Measurements from ENCODE around the gene LIN28B. TPM values are rescaled to one million over a fixed set of nuclear protein-coding genes. Genes with fewer than 3 reads are reported as not detected.
"Not testable (repeated sequence)": the region's sequence is repeated elsewhere in the genome, so short reads cannot be mapped to it uniquely, and the experiment has no call there.

Gene LIN28B
- polyA plus RNA-seq, 2 of the 4 experiments (the other 2 are of a cell fraction): 3.6 to 7.2 TPM

- Histone ChIP-seq H3K4me3 (no peak overlapping the region), H3K9me3 (no peaks in the 10 kb centered on the region), H3K4me2 (no peak overlapping the region), H3K4me1 (peaks cover 26% of the 10 kb centered on the region), H3K27ac (no peak overlapping the region)
- FAIRE-seq: no peak
- DNase-seq (ENCODE audit: low read depth in 1 of 2, low spot score in 1 of 2): no peak
- WGBS (ENCODE audit: missing lambda C conversion rate): 68% methylated on average over 6 of the region's 6 CpGs
- no peak for TF ChIP-seq FOSB (CRISPR knock-in tag; IDR thresholded peaks at IDR 0.05)
- TF ChIP-seq KDM5A (IDR thresholded peaks at IDR 0.05): no peak
- TF ChIP-seq MAZ (IDR thresholded peaks at IDR 0.05; ENCODE audit: borderline replicate concordance, low read depth, low read length): no peak
- TF ChIP-seq CEBPB (IDR thresholded peaks at IDR 0.05): no peak
- TF ChIP-seq RARB (CRISPR knock-in tag; IDR thresholded peaks at IDR 0.05): no peak
- no peak for TF ChIP-seq HOXA7 (CRISPR knock-in tag; IDR thresholded peaks at IDR 0.05)
- TF ChIP-seq CHD2 (IDR thresholded peaks at IDR 0.05; ENCODE audit: low read length, partially characterized antibody): no peak
- TF ChIP-seq ELK1 (IDR thresholded peaks at IDR 0.05; ENCODE audit: low read depth, low read length): no peak
- no peak for TF ChIP-seq MAFK (IDR thresholded peaks at IDR 0.05; ENCODE audit: partially characterized antibody)
- TF ChIP-seq HOXB13 (CRISPR knock-in tag; IDR thresholded peaks at IDR 0.05; ENCODE audit: low read depth): no peak
- no peak for TF ChIP-seq GATA3 (IDR thresholded peaks at IDR 0.05; ENCODE audit: borderline replicate concordance)
- TF ChIP-seq JUNB (IDR thresholded peaks at IDR 0.05): no peak
- TF ChIP-seq BHLHE40 (IDR thresholded peaks at IDR 0.05; ENCODE audit: low read depth, low read length): no peak
- ChIA-PET POLR2A (no interaction called here), CTCF (interaction anchor here (1.2 to 4.8 kb wide), 22 partner anchors 9 to 395 kb away, joined by 3 to 35 read pairs (median 4); partner anchors contain the start of gene HACE1)
- no peak for ATAC-seq
Observed at GRCh38 chr6:105078386-105078708, 121.4 kb downstream of the LIN28B start.

- H3K4me2 ChIP-seq: no peak overlapping the region
- ATAC-seq (no peak), FAIRE-seq (no peak), DNase-seq (ENCODE audit: low read depth in 1 of 2, low spot score in 1 of 2) (no peak)
- H3K27ac ChIP-seq: no peak overlapping the region
- 85% methylated on average over 6 of the region's 6 CpGs for WGBS (ENCODE audit: missing lambda C conversion rate)
- ChIA-PET POLR2A (no interaction called here), CTCF (interaction anchor here (1.1 to 4.0 kb wide), 2 partner anchors 11 to 185 kb away, joined by 4 to 16 read pairs; no protein-coding TSS in a partner anchor)
- TF ChIP-seq FOSB (CRISPR knock-in tag; IDR thresholded peaks at IDR 0.05) (no peak), RFX5 (IDR thresholded peaks at IDR 0.05) (no peak), POLR2A (IDR thresholded peaks at IDR 0.05; ENCODE audit: low read length) (no peak), EHF (CRISPR knock-in tag; IDR thresholded peaks at IDR 0.05) (no peak), ESRRA (IDR thresholded peaks at IDR 0.05; ENCODE audit: borderline replicate concordance, low read length) (no peak), CBX8 (IDR thresholded peaks at IDR 0.05) (no peak), KDM5A (IDR thresholded peaks at IDR 0.05) (no peak), JUN (IDR thresholded peaks at IDR 0.05) (no peak), ZSCAN20 (CRISPR knock-in tag; IDR thresholded peaks at IDR 0.05) (no peak), PBX3 (IDR thresholded peaks at IDR 0.05) (no peak), CHD2 (IDR thresholded peaks at IDR 0.05; ENCODE audit: low read length, partially characterized antibody) (no peak), JUNB (IDR thresholded peaks at IDR 0.05) (no peak), HOXB13 (CRISPR knock-in tag; IDR thresholded peaks at IDR 0.05; ENCODE audit: low read depth) (no peak), FOSL2 (IDR thresholded peaks at IDR 0.05) (no peak), FOSL2 (CRISPR knock-in tag; IDR thresholded peaks at IDR 0.05) (no peak), BHLHE40 (IDR thresholded peaks at IDR 0.05; ENCODE audit: low read depth, low read length) (no peak)
- peaks cover 22% of the 10 kb centered on the region; the same call in 2 of the 3 replicates for H3K4me1 ChIP-seq
- H3K9me3 ChIP-seq: no peaks in the 10 kb centered on the region
- no peak overlapping the region for H3K4me3 ChIP-seq
Observed at GRCh38 chr6:105080279-105080678, 123.4 kb downstream of the LIN28B start.

GRCh38 chr6:105081662-105082061, 124.8 kb downstream of the LIN28B start:
- FAIRE-seq; CTCF ChIA-PET; H3K27ac ChIP-seq; H3K4me3 ChIP-seq; H3K4me1 ChIP-seq; ATAC-seq; H3K4me2 ChIP-seq; DNase-seq (ENCODE audit: low read depth in 1 of 2, low spot score in 1 of 2); H3K9me3 ChIP-seq; POLR2A ChIA-PET: not testable (repeated sequence)
- 65% methylated on average over 3 of the region's 3 CpGs for WGBS (ENCODE audit: missing lambda C conversion rate)
